Femur (tissue), 1 donor: ENCODE results near the gene ABLIM1.

Source experiments
- DNase-seq: peaks from one replicate; pipeline ENCODE4 v3.0.0-alpha.2; 2017

ABLIM1 gene

DNA sequence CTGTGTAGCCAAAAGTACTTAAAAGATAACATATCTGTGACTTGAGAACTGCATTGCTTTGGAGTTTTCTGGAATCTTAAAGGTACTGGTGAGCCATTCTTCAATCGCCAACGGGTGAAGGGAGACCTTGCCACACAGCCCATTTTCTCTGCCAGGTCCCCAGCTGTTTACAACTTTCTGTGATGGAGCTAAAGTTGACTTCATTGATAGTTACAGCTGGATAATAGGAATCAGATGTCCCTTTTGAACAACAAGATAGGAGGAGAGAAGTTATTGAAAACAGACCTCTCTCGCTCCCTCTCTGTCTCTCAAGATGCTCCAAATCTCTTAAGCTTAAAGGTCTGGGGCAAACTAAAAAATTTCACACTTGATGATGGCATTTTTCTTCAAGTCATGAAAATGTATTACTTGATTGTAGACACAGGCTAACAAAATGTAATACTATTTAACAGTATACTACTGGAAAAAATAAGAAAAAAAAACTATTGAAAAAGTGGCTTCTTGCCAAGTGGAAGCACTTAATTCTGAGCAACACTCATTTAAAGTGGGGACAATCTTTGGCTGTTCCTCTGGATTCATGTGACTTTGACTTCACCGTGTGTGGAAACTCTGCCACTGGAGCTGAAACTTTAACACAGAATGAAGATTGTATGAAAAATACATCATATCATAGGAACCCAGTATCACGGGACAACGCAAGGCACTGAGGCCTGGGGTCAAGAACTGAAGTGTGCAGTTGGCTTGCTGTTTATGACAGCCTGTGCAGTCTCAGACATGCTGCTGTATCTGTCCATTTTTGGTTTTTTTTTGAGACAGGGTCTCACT lies 175.4 kb downstream of the ABLIM1 start:
- no peak for DNase-seq

DNA sequence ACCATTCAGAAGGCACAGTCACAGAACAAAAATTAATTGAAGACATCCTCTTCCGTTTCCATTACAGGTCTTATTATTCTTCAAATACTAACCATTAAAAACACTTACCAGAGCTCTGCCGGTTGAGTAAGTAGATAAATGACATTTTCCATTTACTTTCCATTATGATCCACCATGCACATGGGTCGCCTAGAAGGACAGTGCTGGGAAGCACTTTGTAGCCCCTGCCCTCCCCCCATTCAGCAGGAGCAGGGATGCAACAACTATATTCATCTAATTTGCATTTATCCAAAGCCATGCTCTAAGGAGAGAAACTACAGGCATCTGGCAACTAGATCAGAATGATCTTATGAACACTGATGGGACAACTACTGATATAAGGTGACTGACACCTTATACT lies 177.0 kb downstream of the ABLIM1 start:
- no peak for DNase-seq

- no peak for DNase-seq
These were observed 178.2 kb downstream of the ABLIM1 start for GRCh38 chr10:114479836-114480235.

DNA sequence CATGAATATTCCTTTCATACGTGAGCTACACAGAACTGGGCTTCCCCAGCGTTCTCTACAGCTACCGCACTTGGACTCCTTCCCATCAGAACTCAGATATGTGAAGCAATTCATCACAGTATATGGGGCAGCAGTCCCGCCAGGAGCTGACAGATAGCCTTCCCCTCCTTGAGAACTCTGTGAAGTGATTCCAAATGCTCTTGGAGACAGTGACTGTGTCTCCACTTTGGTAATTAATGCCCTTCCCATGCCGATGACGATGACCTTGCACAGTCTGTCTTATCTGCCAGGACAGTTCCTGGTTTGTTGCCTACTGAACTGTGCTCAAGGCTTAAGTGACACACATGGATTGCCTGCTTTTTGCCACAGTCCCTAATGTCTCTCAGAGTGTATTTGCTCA lies 178.8 kb downstream of the ABLIM1 start:
- no peak for DNase-seq

GRCh38 chr10:114478281-114478680 lies 179.8 kb downstream of the ABLIM1 start:
- no peak for DNase-seq

DNA sequence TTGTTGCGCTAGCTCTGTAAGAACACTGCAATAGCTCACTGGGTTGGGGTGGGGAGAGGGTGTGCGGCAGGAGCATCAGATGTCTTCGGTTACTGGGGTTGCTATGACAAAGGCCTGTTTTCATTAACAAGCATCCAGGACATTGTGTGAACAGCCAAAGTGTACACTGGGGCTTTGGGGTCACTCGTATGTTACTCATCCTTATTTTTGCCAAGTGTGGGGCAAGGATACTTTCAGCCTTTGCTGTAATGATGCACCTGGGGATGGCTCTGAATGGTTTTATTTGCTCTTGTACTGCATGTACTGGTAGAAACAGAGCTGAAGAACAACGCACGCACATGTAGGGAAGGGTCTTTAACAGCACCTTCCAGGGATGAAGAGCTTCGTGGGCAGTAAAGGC lies 180.8 kb downstream of the ABLIM1 start:
- peak; percentile 81 for DNase-seq

- no peak for DNase-seq
These were observed 183.1 kb downstream of the ABLIM1 start for GRCh38 chr10:114474989-114475388.

DNA sequence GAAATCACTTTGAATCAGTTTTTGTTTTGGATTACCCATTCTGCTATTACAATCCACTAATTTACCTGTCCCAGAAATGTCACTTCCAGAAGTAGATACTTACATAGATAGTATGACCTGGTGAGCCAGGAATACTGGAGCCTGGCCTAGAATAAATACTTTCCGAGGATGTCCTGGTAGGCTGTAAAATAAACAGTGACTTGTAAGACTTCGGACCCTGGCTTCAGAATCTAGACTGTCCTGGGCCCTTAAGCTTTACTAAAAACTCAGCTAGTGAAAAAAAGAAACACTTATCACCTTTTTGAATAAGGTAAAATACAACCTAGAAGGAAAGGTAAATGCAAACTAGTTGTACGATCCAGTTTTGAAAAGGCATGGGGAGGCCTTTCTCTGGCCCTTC lies 184.3 kb downstream of the ABLIM1 start:
- no peak for DNase-seq

DNA sequence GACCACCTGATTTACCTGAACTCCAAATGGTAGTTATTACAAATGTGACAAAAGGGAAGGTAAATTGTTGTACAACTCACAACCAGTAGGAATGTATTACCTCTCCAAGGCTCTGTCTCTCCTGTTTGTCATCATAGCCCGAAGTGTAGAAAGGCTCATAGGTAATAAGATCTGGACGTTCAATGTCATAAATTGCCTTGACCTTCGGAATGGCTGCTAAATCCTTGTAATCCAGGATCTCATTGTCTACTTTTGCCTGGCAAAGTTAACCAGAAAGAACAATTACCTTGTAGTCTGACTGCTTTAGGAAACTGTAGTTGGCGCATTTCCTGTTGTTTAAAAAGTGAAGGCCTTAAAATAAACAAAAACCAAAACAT lies 185.2 kb downstream of the ABLIM1 start:
- no peak for DNase-seq

DNA sequence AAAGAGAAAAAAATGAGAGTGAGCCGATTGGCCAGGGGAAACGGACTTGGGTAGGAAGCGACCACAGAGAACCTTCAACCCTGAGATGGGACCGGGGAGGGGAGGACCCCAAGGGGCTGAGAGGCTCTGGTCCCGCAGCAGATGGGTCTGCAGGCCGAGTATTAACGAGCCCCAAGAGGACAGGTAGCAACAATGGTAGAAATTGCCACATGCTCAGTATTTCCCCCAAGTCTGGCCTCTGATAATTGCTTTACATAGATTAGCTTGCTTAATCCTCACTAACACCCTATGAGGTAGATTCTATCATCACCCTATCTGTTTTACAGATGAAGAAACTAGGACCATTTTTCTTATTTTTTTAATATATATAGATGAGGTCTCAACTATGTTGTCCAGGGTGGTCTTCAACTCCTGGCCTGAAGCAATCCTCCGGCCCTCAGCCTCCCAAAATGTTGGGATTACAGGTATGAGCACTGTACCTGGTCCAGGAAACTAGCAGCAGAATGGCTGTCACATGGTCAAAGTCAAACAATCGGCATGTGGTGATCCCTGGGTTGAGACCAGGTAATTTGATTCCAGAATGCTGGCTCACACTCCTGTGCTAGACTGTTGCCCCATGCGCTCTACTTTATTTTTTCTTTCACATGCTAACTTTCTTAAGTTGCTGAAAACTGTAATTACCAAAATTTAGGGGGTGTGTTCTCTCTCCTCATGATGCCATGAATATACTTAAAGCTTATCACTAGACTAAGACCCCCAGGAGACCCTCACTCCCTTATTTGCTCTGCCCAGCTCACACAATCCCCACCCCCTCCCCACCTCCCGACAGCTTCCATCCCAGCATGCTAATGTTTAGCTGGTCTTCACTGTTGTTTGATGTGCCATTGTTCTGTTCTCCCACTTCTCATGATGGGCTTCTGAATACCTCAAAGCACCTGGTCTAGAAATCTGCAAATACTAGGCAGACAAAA lies 185.9 kb downstream of the ABLIM1 start:
- DNase-seq = no peak

GRCh38 chr10:114470956-114471905 lies 186.8 kb downstream of the ABLIM1 start:
- peak; percentile 73 for DNase-seq

- no peak for DNase-seq
These were observed 187.7 kb downstream of the ABLIM1 start for GRCh38 chr10:114470361-114470760.

DNA sequence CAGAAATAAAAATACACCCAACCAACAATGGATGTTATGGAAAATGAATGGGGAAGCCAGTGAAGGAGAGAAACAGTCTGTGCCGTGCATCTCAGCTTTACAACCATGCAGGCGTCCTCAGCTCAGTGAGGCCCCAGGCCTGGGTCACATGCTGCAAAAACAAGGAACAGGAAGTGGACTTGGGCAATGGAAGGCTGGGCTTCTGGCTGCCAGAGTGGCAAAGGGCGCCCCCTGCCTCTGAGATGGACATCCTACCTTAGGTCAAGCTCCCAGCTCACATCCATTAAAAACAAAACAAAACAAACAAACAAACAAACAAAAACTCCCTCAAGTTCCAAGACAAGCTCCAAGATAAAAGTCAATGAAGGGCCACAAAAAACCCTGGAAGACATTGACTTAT lies 199.1 kb downstream of the ABLIM1 start:
- peak; percentile 26 for DNase-seq

- no peak for DNase-seq
These were observed 199.7 kb downstream of the ABLIM1 start for GRCh38 chr10:114458216-114458920.

DNA sequence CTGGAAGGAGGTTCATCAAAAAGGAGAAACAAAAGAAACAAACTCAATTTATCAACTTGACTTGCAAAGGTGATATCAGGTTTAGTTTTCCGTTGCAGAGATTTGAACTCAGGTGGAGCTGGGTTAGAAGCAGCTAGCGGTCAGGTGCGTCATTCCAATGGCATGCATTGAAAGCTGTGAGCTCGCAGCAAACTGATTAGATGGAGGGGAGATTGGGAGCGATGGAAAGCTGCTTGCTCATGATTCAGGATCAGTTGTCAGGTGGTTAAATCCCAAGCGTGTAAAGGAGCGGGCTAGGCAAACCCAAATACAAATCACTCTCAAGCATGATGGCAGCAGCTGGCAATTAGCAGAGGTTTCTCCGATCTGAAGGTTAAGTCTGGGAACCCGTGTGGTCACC lies 204.5 kb downstream of the ABLIM1 start:
- no peak for DNase-seq

DNA sequence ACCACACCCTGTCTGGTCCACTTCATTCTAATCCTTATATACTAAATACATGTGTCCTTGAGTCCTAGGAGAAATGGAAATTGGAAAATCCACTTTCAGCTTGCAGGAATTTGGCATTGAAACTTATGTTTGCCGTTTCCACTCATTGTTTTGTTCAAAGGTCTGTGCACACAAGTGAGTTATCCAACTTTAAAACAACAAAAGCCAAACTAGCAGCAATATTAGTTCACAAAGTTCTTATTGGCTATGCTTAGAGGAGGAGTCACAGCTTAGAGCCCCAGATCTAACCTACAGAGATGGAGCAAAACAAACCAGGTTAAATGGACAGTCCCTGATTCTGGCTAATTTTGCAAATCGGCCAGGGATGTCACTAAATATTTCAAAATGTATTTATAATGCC lies 209.2 kb downstream of the ABLIM1 start:
- DNase-seq = no peak

DNA sequence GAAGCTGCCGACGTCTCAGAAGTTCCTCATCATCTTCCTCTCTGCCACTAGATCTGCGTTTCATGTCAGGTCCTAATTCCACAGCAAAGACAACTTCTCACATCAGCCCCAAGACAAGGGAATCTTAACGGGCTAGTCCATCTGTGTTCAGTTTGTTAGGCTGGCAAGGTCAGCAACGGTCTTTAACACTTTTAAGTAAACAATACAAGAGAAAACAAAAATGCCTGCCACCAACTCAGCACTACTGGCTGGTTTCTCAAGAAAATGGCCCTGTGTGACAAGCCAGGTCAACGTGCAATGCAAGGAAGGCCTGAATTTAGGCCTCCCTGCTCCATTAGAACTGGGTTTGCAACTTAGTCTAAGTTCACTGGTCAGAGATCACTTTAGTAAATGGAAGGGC lies 212.7 kb downstream of the ABLIM1 start:
- no peak for DNase-seq

GRCh38 chr10:114444819-114445218 lies 213.3 kb downstream of the ABLIM1 start:
- DNase-seq = no peak

DNA sequence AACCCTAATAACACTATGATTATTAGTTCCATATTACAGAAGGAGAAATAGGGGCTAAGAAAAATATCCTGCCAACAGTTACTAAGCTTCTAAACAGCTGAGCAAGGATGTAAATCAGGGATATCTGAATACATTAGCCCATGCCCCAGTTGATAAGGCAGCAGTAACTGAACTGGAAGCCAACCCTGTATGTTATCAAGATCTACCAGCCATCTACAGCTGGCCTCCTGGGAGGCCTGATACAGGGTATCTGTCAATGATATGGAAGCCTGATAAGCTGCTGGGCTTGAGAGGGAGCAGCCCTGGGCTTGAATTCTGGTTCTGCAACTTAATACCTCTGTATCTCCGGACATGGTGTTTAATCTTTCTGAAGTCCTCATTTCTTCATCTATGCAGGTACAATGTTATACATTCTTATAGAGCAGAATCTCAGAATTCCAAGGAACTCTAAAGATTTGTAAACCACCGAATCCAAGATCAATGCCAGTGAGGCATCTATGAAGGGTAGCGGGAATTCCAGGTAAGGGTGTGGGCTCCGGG lies 215.9 kb downstream of the ABLIM1 start:
- no peak for DNase-seq

GRCh38 chr10:114441107-114441506 lies 217.0 kb downstream of the ABLIM1 start:
- DNase-seq = no peak

DNA sequence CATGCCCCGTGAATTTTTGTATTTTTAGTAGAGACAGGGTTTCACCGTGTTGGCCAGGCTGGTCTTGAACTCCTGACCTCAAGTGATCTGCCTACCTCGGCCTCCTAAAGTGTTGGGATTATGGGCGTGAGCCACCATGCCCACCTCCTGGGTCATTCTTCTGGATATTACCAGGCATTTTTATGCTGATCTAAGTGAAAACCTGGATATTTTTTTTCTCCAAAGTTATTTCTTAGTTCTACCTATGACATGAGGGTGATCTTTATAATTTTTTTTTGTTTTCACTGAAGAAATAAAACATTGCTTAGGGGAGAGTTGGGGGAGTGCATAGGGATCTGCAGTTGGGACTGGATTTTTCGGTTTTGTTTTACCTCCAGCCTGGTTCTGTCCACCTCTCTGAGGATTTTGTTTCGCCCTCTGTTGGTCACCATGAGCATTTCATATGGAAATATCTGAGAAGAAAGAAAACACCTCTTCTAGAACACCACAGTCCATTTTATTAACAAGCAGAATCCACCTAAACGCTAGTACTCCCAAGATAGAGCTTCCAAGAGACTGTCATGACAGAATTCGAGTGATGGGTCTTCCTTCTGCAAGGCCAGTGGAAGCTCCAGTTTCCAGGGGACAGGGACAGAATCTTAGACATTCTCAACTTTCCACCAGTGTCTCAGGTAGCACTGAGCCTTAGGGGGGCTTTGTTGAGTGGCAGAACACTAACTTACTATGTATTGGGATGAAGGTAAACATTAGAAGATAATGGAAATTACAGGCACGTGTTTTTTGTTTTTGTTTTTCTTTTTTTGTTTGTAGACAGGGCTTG lies 220.4 kb downstream of the ABLIM1 start:
- no peak for DNase-seq
